ENCODE measurements around the gene MIPOL1.

The MIPOL1 gene

GRCh38 chr14:37573356-37573755, 375.6 kb downstream of the MIPOL1 start:
- no peak overlapping the region for H2AFZ ChIP-seq (ENCODE audit: low read length)
- H3K9ac ChIP-seq (ENCODE audit: low read depth, low read length, poor library complexity, severe bottlenecking) = no peak overlapping the region
- no peaks in the 10 kb centered on the region for H3K4me1 ChIP-seq (ENCODE audit: insufficient read depth, low read length, poor library complexity, severe bottlenecking)
- H3K9me3 ChIP-seq (ENCODE audit: insufficient read depth, low read depth, low read length) = no peaks in the 10 kb centered on the region
- H3F3A ChIP-seq (ENCODE audit: low read depth) = no peaks in the 10 kb centered on the region
- TF ChIP-seq EZH2phosphoT487 (IDR thresholded peaks at IDR 0.05; ENCODE audit: borderline replicate concordance) = no peak
- TF ChIP-seq, protein P1, sequence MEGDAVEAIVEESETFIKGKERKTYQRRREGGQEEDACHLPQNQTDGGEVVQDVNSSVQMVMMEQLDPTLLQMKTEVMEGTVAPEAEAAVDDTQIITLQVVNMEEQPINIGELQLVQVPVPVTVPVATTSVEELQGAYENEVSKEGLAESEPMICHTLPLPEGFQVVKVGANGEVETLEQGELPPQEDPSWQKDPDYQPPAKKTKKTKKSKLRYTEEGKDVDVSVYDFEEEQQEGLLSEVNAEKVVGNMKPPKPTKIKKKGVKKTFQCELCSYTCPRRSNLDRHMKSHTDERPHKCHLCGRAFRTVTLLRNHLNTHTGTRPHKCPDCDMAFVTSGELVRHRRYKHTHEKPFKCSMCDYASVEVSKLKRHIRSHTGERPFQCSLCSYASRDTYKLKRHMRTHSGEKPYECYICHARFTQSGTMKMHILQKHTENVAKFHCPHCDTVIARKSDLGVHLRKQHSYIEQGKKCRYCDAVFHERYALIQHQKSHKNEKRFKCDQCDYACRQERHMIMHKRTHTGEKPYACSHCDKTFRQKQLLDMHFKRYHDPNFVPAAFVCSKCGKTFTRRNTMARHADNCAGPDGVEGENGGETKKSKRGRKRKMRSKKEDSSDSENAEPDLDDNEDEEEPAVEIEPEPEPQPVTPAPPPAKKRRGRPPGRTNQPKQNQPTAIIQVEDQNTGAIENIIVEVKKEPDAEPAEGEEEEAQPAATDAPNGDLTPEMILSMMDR (conservative IDR thresholded peaks at IDR 0.05; ENCODE audit: low read length) = no peak
- H3K4me2 ChIP-seq (ENCODE audit: low read depth, low read length, poor library complexity, severe bottlenecking) = no peak overlapping the region
- H3K27me3 ChIP-seq (ENCODE audit: insufficient read depth, low read length, poor library complexity, severe bottlenecking) = no peaks in the 10 kb centered on the region
- no peaks in the 10 kb centered on the region for H3K36me3 ChIP-seq (ENCODE audit: insufficient read depth, low read length)
- no peak overlapping the region for H3K4me3 ChIP-seq (ENCODE audit: low read length, poor library complexity, severe bottlenecking)
- no peaks in the 10 kb centered on the region for H4K20me1 ChIP-seq (ENCODE audit: insufficient read depth, low read length, poor library complexity, severe bottlenecking)
- H3K79me2 ChIP-seq (ENCODE audit: insufficient read depth, low read length) = no peaks in the 10 kb centered on the region
- H3K9me2 ChIP-seq (replicated peaks; ENCODE audit: low read depth, low read length) = no peaks in the 10 kb centered on the region; the same call in 1 of the 2 replicates

- no peak for TF ChIP-seq EZH2phosphoT487 (IDR thresholded peaks at IDR 0.05; ENCODE audit: borderline replicate concordance)
- TF ChIP-seq, protein P1 (conservative IDR thresholded peaks at IDR 0.05; ENCODE audit: low read length) = no peak
- H3K4me3 ChIP-seq (ENCODE audit: low read length, poor library complexity, severe bottlenecking) = no peak overlapping the region
- no peaks in the 10 kb centered on the region for H3K79me2 ChIP-seq (ENCODE audit: insufficient read depth, low read length)
- H3K36me3 ChIP-seq (ENCODE audit: insufficient read depth, low read length) = no peaks in the 10 kb centered on the region
- H3K4me1 ChIP-seq (ENCODE audit: insufficient read depth, low read length, poor library complexity, severe bottlenecking) = no peaks in the 10 kb centered on the region
- no peak overlapping the region for H2AFZ ChIP-seq (ENCODE audit: low read length)
- H3K9me3 ChIP-seq (ENCODE audit: insufficient read depth, low read depth, low read length) = no peaks in the 10 kb centered on the region
- H3K9me2 ChIP-seq (replicated peaks; ENCODE audit: low read depth, low read length) = no peaks in the 10 kb centered on the region; the same call in 1 of the 2 replicates
- H3F3A ChIP-seq (ENCODE audit: low read depth) = no peaks in the 10 kb centered on the region
- H3K27me3 ChIP-seq (ENCODE audit: insufficient read depth, low read length, poor library complexity, severe bottlenecking) = no peaks in the 10 kb centered on the region
- H3K4me2 ChIP-seq (ENCODE audit: low read depth, low read length, poor library complexity, severe bottlenecking) = no peak overlapping the region
- H3K9ac ChIP-seq (ENCODE audit: low read depth, low read length, poor library complexity, severe bottlenecking) = no peak overlapping the region
- no peaks in the 10 kb centered on the region for H4K20me1 ChIP-seq (ENCODE audit: insufficient read depth, low read length, poor library complexity, severe bottlenecking)
Observed at GRCh38 chr14:37579274-37579673, 381.5 kb downstream of the MIPOL1 start.

- no peaks in the 10 kb centered on the region for H3K36me3 ChIP-seq (ENCODE audit: insufficient read depth, low read length)
- TF ChIP-seq EZH2phosphoT487 (IDR thresholded peaks at IDR 0.05; ENCODE audit: borderline replicate concordance) = no peak
- TF ChIP-seq, protein P1 (conservative IDR thresholded peaks at IDR 0.05; ENCODE audit: low read length) = no peak
- no peaks in the 10 kb centered on the region for H3K9me2 ChIP-seq (replicated peaks; ENCODE audit: low read depth, low read length)
- no peaks in the 10 kb centered on the region for H3K27me3 ChIP-seq (ENCODE audit: insufficient read depth, low read length, poor library complexity, severe bottlenecking)
- H3K79me2 ChIP-seq (ENCODE audit: insufficient read depth, low read length) = no peaks in the 10 kb centered on the region
- H4K20me1 ChIP-seq (ENCODE audit: insufficient read depth, low read length, poor library complexity, severe bottlenecking) = no peaks in the 10 kb centered on the region
- no peaks in the 10 kb centered on the region for H3K4me1 ChIP-seq (ENCODE audit: insufficient read depth, low read length, poor library complexity, severe bottlenecking)
- no peak overlapping the region for H3K9ac ChIP-seq (ENCODE audit: low read depth, low read length, poor library complexity, severe bottlenecking)
- H3K4me2 ChIP-seq (ENCODE audit: low read depth, low read length, poor library complexity, severe bottlenecking) = no peak overlapping the region
- no peak overlapping the region for H2AFZ ChIP-seq (ENCODE audit: low read length)
- H3F3A ChIP-seq (ENCODE audit: low read depth) = no peaks in the 10 kb centered on the region
- no peak overlapping the region for H3K4me3 ChIP-seq (ENCODE audit: low read length, poor library complexity, severe bottlenecking)
- no peaks in the 10 kb centered on the region for H3K9me3 ChIP-seq (ENCODE audit: insufficient read depth, low read depth, low read length)
Observed at GRCh38 chr14:37580146-37580545, 382.4 kb downstream of the MIPOL1 start.
